ENCODE measurements around the gene CABP5.
"Not testable (repeated sequence)": the region's sequence is repeated elsewhere in the genome, so short reads cannot be mapped to it uniquely, and the experiment has no call there.

CABP5 gene

GRCh38 chr19:48043675-48044258 is at the start of gene CABP5:
Gene CABP5, minus strand, starts transcription at chr19:48044079. Its CDS starts 157 bp downstream, at chr19:48043922.
- intact Hi-C loops (cut with DNase I), result no loop called here
- no peak for DNase-seq

DNA sequence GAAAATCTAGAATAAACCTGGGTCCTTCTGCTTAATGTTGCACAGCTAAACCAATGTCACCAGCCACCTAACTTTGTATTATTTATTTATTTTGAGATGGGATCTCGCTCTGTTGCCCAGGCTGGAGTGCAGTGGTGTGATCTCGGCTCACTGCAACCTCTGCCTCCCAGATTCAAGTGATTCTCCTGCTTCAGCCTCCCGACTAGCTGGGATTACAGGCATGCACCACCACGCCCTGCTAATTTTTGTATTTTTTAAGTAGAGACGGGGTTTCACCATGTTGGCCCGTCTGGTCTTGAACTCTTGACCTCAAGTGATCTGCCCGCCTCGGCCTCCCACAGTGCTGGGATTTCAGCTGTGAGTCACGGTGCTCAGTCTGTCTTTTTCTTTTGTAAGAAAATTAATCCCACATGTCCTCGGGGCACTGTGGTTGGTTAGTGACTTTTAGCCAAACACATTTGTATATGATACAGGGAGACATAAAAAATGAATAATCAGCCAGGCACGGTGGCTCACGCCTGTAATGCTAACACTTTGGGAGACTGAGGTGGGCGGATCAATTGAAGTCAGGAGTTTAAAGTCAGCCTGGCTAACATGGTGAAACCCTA is 47.3 kb upstream of the CABP5 start:
- DNase-seq, result not testable (repeated sequence)

DNA sequence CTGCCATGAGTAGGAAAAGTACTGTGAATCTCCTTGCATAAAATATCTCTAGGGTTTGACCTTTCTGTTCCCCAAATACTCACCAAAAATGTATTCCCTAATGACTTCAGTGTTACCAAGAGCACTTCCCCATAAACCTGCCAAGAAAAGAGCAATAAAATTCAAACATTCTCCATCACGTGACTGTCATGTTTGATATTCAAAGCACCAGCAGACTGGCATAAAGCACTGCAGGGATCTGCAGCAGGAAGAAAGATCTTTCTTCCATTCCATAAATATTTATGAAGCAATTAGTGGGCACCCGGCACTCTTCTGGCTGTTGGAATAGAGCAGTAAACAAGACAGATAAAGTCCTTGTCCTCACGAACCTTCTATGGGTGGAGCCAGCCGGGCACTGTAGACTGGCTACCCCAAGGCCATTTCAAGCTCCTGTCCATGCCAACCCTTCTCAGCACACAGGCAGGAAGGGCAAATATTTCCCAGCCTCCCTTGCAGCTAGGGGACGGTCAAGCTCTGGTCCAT is 46.5 kb upstream of the CABP5 start:
- DNase-seq, result peak in 3 of 10 donors; percentile 28 to 80 (median 79)
- intact Hi-C loops (cut with DNase I), result no loop called here

More for the DNA sequence above, 47.3 kb upstream of the CABP5 start:
- intact Hi-C loops (cut with DNase I), result not testable (repeated sequence)

GRCh38 chr19:48088991-48089390 is 45.1 kb upstream of the CABP5 start:
- intact Hi-C loops (cut with DNase I); DNase-seq: not testable (repeated sequence)

DNA sequence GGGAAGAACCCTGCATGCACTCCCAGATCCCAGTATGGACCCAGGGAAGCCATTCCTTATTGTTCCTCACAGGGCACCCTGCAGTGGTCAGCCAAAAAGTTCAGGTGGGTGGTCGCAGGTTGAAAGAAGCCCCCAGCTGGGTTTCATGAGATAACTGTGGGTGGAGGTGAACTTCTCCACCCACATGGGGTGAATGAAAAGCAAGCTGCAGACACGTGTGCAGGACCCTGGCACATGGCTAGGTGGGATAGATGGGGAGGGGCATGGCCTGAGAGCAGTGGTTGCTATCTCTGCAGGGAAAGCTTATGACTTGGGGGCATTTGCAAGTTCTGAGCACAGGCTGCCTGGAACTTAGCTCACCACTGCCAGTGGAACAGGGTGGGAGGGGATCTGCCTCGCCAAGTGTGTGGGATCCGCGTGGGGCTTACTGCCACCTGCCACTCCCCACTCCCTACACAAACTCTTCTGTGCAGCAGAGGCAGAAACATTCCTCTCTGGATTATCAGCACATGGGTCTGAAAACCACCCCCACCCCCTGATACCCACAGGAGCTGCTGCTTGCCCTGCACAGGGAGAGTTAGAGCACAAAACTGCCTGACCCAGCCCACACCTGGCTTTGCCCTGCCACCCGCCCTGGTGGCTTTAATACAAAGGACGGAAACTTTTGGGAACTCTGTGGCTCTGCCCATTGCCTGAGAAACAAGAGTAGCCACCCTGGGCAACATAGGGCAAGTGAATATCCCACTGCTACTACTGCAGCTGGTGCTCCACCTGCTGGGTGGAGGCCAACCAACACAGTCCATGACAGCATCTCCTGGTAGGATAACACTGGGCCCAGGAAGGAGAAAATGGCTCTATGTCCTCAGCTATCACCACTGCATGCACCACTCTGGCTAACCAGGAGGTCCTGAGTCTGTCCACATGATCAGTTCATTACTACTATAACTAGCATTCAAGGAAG is 42.3 kb upstream of the CABP5 start:
- intact Hi-C loops (cut with DNase I), result no loop called here
- DNase-seq, result peak in 7 of 10 donors; percentile 28 to 93 (median 58)

DNA sequence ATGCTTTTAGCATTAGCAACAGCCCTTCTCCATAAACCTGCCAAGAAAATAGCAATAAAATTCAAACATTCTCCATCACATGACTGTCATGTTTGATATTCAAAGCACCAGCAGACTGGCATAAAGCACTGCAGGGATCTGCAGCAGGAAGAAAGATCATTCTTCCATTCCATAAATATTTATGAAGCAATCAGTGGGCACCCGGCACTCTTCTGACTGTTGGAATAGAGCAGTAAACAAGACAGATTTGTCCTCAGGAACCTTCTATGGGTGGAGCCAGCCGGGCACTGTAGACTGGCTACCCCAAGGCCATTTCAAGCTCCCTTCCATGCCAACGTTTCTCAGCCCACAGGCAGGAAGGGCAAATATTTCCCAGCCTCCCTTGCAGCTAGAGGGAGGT is 41.2 kb upstream of the CABP5 start:
- intact Hi-C loops (cut with DNase I), result no loop called here
- peak in 5 of 10 donors; percentile 19 to 90 (median 77) for DNase-seq

DNA sequence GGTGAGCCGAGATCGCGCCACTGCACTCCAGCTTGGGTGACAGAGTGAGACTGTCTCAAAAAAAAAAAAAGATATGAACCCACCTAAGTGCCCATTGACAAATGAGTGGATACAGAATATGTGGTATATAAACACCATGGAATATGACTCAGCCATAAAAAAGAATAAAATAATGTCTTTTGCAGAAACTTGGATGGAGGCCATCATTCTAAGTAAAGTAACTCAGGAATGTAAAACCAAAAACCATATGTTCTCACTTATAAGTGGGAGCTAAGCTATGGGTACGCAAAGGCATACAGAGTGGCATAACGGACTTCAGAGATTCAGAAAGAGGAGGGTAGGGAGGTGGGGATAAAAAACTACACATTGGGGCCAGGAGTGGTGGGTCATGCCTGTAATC is 37.2 kb upstream of the CABP5 start:
- intact Hi-C loops (cut with DNase I), result no loop called here
- no peak for DNase-seq

- DNase-seq; intact Hi-C loops (cut with DNase I): not testable (repeated sequence)
These were observed 26.4 kb upstream of the CABP5 start for GRCh38 chr19:48070177-48070769.

DNA sequence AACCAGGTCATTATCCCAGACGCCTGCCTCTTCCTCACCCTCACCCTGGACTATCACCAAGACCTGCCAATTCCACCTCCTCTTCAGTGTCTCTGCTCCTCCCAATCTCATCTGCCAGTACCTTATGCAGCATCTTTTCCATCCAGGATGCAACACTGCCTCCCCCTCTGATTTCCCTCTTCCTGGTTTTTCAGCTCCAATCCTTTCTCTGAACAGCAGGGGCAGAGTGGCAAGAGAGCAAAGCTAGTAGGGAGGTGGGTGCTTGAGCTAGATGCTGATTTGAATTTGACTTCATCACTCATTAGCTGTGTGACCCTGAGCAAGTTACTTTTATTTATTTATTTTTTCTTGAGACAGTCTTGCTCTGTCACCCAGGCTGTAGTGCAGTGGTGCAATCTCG is 25.6 kb upstream of the CABP5 start:
- intact Hi-C loops (cut with DNase I), result no loop called here
- DNase-seq, result no peak

DNA sequence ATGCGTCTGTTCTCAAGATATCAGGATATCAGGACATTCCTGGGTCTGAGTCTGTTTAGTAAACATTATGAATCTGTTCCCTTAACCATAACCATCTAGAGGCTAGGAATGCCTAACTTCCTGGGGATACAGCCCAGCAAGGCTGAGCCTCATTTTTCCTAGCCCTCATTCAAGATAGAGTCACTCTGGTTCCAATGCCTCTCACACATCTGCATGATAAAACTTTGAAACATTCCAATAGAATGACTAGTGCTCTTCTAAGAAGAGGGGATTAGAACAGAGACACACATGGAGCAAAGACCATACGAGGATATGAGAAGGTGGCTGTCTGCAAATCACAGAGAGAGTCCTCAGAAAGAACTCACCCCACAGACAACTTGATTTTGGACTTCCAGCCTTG is 20.6 kb upstream of the CABP5 start:
- intact Hi-C loops (cut with DNase I), result no loop called here
- no peak for DNase-seq

DNA sequence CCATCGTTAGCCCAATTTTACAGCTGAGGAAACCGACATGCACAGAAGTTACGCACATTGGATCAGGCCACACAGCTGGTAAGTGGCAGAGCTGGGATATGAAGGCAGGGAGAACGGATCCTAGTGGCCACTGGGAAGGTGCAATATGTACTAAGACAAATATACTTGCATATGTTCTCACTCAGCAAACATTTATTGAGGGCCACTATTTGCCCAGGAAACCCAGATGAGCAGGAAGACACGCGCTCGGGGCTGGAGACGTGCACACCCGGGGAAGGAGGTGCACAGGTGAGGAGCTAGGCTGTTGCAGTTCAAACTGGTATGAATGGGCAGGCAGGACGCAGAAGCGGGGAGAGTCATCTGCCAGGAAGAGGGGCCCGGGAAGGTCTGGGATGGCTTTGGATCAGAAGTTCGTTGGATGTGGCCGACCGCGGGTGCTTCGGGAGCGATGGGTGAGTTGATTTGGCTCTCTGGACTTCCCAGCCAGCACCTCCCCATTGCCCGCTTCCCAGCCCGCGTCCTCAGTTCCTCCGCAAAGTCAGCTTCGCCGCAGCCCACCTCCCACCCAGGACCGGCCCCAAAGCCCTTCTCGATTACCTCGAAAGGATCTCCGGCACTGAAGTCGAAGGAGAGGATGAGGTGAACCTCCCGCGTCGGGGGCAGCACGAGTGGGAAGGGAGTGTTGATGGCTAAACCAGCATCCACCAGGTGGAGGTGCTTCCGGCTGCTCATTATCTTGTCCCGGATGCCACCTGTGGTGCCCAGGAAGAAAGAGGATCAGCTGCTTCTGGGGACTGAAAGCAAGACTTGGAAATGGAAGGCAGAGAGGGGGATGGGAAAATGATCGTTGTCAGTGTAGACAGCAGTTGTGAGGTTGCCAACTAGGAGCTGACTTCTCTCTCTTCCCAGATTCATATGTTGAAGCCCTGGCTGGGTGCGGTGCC is 17.8 kb upstream of the CABP5 start:
- intact Hi-C loops (cut with DNase I), result no loop called here
- peak in 1 of 10 donors; percentile 79 for DNase-seq

GRCh38 chr19:48060381-48060780 is 16.5 kb upstream of the CABP5 start:
- peak in 1 of 10 donors; percentile 1 for DNase-seq
- intact Hi-C loops (cut with DNase I), result no loop called here

DNA sequence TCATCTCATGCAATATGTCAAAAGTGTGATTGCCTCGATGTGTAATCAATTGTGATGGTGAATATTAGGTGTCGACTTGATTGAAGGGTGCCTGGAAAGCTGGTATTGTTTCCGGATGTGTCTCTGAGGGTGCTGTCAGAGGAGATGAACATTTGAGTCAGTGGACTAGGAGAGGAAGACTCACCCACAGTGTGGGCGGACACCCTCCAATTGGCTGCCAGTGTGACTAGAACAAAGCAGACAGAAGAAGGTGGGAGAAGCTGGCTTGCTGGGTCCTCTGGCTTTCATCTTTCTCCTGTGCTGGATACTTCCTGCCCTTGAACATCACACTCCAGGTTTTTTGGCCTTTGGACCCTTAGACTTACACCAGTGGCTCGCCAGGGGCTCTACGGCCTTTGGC is 15.5 kb upstream of the CABP5 start:
- intact Hi-C loops (cut with DNase I), result no loop called here
- peak in 1 of 10 donors; percentile 42 for DNase-seq

GRCh38 chr19:48053856-48054255 is 10.0 kb upstream of the CABP5 start:
- DNase-seq, result peak in 1 of 10 donors; percentile 30
- intact Hi-C loops (cut with DNase I), result no loop called here

- no peak for DNase-seq
- intact Hi-C loops (cut with DNase I), result no loop called here
These were observed 9.2 kb upstream of the CABP5 start for GRCh38 chr19:48053076-48053475.

- DNase-seq, result peak in 1 of 10 donors; percentile 35
- intact Hi-C loops (cut with DNase I), result no loop called here
These were observed 7.6 kb upstream of the CABP5 start for GRCh38 chr19:48051335-48052033.

GRCh38 chr19:48044561-48044960 is 682 bp upstream of the CABP5 start:
- intact Hi-C loops (cut with DNase I), result no loop called here
- DNase-seq, result no peak

GRCh38 chr19:48041877-48042580 is 1.9 kb downstream of the CABP5 start:
- DNase-seq, result no peak
- intact Hi-C loops (cut with DNase I), result no loop called here
